Activated T-helper 9 cell treated with anti-CD3 and anti-CD28 coated beads, Interleukin-2, amount 50 U/mL, for 16 hours (primary cell): ENCODE results near the gene INPP1.

Source experiments
- DNase-seq: peaks from one replicate; pipeline ENCODE4 v3.0.0-alpha.2; 2020; ENCODE audit warnings: low read depth

INPP1 gene

DNA sequence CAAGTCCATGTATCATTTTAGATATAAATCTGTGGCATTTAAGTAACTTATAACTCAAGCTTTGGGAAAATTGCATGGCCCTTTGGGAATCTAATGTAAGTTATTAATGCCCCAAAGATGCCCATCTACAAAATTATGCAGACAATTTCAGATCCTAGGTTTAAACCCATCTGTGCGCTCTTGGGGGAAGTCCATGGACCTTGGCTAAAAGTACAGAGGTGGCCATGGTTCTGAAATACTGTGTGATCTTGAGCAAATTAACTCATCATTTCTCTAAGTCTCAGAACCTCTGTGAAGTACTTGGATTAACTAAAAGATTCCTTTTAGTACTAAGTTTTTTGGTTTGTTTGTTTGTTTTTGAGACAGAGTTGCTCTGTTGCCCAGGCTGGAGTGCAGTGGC, 19.5 kb downstream of the INPP1 start:
- no peak for DNase-seq

DNA sequence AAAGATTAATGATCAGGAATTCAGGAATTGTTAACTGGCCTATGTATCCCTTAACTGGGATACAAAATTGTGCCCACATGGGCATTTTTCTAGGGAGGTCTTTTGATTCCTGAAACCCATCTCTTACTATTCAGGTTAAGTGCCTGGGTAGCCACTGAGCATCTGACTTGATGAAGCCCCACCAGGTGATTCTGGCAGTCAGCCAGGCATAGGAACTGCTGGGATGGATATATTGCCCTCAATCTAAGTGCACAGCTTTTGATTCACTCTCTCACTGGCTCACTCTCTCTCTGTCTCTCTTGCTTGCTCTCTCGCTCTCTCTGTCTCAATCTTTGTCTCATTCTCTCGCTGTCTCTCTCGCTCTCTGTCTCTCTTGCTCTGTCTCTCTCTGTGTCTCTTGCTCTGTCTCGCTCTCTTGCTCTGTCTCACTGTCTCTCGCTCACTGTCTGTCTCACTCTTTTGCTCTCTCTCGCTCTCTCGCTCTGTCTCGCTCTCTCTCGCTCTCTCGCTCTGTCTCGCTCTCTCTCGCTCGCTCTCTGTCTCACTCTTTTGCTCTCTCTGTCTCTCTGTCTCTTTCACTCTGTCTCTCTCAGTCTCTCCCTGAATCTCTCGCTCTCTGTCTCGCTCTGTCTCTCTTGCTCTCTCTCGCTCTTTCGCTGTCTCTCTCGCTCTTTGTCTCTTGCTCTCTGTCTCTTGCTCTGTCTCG, 22.3 kb downstream of the INPP1 start:
- DNase-seq: no peak

DNA sequence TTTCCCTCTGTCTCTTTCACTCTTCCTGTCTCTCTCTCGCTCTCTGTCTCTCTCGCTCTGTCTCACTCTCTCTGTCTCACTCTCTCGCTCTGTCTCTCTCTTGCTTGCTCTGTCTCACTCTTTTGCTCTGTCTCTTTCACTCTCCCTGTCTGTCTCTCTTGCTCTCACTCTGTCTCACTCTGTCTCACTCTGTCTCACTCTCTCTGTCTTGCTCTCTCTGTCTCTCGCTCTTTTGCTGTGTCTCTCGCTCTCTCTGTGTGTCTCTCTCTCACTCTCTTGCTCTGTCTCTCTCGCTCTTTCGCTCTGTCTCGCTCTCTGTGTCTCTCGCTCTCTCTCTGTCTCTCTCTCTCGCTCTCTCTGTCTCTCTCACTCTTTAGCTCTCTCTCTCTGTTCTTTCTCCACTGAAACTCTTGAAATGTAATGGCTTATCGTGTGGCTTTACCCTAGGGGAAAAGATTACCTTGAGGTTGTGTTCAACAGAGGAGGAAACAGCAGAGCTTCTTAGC, 22.9 kb downstream of the INPP1 start:
- DNase-seq: no peak

- DNase-seq: no peak
These were observed 23.7 kb downstream of the INPP1 start for GRCh38 chr2:190367091-190367490.

DNA sequence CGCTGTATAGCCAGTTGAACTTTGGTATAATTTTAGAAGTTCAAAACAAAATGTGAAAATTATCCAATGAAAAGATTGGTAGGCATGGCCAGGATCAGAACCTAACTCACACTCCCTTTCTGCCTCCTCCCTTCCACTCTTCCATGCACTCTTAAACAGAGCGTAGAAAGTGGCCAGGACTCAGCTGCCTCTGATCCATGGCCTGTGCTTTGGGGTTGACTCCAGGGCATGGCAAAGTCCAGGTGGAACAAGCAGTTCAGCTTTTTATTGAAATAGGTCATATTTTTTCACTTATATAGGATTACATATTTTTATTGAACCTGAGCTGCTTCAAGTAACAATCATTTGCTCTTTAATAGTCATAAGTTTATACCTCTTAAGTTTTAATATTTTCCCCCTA, 26.2 kb downstream of the INPP1 start:
- DNase-seq: no peak

DNA sequence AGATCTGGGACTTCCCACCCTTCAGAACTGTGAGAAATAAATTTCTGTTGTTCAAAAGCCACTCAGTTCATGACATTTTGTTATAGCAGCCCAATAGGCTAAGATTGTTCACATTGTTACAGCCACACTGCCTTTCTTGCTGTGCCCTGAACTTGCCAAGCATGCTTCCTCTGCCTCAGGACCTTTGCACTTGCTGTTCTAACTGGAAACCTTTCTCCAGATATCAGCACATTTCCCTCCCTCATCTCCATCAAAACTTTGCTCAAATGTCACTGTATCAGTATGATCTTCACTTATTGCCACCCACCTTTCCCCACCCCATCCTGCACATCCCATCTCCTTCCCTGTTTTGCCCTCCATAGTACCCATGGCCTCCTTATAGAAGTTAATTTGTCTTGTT, 32.7 kb downstream of the INPP1 start:
- DNase-seq: no peak

GRCh38 chr2:190376591-190377245, 33.3 kb downstream of the INPP1 start:
- DNase-seq: no peak

DNA sequence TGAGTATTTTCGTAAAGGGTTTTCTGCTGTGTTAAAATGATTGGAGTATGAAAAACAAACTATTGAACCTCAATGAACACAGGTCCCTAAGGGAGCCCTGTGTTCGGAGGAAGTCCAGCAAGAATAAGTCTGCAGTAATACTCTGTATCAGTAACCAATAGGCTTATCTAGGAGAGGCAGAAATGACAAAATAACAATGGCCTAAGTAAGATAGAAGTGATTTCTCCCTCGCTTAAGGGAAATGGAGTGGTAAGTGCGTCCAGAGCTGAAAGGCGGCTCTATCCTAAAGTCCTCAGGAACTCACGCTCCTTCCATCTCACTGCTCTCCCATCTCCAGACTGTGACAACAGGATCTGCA, 35.5 kb downstream of the INPP1 start:
- DNase-seq: no peak

DNA sequence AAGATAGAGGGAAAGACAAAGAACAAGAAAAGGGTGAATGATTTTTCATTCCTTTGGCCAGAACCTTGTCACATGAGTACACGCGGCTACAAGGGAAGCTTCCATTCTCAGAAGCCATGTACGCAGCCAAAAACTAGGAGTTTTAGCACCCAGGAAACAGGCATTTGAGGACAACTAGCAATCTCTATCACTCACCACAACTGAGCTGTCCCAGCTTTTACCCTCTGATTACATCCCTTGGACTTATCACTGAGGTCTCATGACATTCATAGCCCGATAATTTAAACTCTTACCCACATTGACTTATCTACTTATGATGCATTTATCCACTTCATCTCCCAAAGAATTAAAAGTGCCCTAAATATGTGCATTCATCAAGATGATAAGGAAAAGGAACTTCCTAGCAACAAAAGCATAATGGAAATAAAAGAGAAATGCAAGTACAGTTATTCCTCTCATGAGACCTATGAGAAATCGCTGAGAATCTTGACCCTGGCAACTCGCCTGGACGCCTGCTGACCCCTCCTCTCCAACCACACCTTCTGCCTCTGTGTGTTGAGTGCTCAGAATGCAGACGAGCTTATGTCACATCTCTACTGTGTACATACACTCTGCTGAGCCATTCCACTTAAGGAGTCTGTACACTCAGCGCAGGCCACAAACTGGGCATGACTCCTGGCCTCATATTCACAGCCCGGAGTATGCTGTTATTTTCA, 36.0 kb downstream of the INPP1 start:
- DNase-seq: no peak

DNA sequence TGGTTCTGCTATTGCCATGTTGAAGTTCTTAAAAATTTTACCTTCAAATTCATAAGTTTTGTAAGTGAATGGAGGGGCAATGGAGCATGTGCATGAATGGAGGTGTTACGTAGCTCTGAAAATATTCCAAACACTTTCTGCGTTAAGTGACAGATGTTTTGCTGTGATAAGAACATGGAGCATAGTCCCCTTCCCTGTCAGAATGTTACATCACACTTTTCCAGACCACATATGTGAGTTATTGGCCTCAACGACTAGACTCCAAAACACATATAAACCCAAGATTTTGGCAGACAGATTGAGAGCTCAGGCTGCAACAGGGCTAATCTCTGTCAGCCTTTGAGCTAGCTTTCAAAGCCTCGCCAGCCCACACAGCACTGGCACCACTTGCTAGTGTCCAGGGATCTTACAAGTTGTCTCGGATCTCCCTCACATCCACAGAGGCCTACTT, 37.6 kb downstream of the INPP1 start:
- no peak for DNase-seq

DNA sequence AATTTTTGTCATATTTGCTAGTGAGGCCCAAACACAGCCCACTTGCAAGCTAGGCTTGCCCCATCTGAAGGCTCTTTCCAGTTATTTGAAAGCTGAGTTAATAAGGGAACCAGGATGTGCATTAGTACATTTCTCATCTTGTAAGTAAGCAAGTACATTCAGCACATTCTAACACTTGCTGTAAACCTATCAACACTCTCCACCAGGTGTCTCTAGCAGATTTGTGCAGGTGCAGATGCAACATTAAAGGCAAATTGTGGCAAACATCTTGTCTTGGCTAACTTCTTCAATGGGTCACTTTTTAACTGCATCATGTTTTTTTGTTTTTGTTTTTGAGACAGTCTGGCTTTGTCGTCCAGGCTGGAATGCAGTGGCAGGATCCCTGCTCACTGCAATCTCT, 39.5 kb downstream of the INPP1 start:
- DNase-seq: no peak

DNA sequence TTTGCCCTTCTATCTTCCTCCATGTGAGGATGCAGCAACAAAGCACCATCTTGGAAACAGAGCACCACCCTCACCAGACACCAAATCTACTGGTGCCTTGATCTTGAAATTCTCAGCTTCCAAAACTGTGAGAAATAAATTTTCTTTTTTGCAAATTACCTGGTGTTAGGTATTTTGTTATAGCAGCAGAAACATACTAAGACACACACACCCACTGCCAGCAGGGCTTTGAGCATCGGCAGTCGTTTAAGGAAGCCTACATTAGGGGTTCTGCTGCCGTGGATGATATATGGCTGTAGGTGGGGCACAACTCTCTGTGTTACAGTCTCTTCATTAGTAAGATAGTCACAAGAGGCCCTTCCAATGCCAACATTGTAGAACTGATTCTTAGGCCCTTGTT, 44.0 kb downstream of the INPP1 start:
- DNase-seq: no peak

DNA sequence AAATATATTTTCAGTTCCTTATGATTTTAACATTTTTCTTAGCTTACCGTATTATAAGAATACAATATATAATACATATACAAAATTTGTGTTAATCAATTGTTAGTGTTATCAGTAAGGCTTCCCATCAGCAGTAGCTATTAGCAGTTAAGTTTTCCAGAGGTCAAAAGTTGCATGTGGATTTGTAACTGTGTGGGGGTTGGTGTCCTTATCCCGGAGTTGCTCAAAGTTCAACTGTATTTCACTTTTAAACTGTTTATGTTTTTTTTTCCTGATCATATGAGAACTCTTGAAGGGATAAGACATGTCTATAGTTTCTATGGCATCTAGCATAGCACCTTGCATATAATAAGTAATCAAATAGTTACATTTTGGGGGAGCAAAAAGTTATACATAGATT, 52.9 kb downstream of the INPP1 start:
- no peak for DNase-seq

GRCh38 chr2:190402986-190403603, 59.7 kb downstream of the INPP1 start:
- no peak for DNase-seq

DNA sequence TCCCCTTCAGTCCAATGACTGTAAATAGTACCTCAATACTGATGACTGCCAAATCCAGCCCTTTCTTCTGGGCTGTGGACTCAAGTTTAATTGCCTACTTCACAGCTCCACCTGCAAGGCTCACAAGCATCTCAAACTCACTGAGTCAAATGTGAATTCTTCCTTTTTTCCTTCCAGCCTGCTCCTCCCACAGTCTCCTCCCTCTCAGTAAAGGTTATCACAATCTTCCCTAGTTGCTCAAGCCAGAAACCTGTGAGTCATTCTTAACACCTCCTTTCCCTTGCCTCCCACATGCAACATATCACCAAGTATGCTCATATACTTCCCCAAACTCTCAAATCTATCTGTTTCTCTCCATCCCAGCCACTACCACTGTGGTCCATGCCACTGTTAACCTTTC, 61.1 kb downstream of the INPP1 start:
- no peak for DNase-seq

- DNase-seq: no peak
These were observed 61.7 kb downstream of the INPP1 start for GRCh38 chr2:190405070-190405469.

GRCh38 chr2:190405995-190406394, 62.6 kb downstream of the INPP1 start:
- no peak for DNase-seq

- DNase-seq: no peak
These were observed 63.4 kb downstream of the INPP1 start for GRCh38 chr2:190406805-190407204.

DNA sequence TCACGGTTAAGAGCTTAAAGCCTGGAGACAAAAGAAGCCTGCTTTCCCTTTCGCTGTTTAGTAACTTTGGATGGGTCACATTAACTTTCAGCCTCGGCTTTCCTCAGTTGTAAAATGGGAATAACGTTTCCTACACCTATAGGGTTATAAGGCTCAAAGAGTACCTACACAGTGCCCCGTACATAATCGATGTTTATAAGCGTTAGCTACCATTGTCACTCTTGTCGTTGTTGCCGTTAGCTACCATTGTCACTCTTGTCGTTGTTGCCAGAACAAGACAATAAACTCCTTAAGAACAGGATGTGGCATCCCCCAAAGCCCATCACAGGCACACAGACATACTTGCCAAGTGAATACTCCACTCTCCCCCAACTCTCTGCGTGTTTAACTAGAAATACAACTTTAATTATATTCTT, 63.9 kb downstream of the INPP1 start:
- DNase-seq: no peak

DNA sequence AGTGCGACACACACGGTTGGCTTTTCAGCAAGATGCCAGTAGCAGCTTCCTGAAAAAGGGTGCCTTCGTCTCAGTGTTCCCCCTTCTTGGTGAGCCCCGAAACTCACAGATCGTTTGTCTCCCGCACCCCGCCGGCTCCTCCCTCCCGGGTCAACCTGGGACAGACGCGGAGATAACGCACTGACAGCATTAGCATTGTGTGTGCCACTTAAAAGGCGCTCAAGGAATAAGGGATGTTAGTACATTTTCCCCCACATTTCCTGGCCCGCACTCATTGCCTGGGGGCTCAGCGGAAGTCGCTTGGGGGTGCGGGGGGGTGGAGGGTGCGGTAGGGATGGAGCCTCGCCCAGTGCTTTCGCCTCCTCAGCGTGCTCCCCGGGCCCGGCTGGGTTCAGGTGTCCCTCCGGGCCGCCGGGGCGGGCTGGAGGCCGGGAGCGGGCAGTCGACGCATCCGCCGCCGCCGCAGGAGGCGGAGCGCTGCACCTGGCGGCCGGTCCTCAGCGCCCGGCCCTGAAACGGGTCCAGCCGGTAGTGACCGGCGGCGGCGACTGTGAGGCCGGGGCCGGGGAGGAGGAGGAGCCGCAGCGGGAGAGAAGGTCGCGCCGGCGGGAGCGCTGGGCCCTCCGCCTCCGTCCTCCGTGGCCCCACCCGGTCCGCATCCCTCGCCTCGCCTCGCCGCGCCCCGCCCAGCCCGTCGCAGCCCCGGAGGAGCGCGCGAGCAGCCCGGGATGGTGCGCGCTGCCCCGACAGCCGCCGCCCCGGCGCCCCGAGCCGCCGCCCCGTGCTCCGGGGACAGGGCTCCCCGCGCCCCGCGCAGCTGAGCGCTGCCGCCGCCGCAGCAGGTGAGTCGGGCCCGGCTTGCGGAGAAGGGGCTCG, 64.5 kb downstream of the INPP1 start, which contains the start of gene MFSD6:
TSS of gene MFSD6 (plus strand) at position 694 of the 876 bp plus-strand sequence. CDS start 27,675 bp downstream, outside the sequence.
- DNase-seq: peak; percentile 43

GRCh38 chr2:190408538-190409271, 65.3 kb downstream of the INPP1 start:
- DNase-seq: peak; percentile 61
